Renal cortical epithelial cell (primary cell): ENCODE measurements around the gene SLC25A45. TPM values are rescaled to one million over a fixed set of nuclear protein-coding genes. Genes with fewer than 3 reads are reported as not detected.
"Not testable (repeated sequence)": the region's sequence is repeated elsewhere in the genome, so short reads cannot be mapped to it uniquely, and the experiment has no call there.

Source experiments
- DNase-seq: peaks from one replicate; pipeline ENCODE4 v3.0.0-alpha.2; 2011; ENCODE audit warnings: low read depth
- total RNA-seq: library from RNA; depleted of rRNA; stranded (reverse); fragments of >200 nt; gene quantifications from 2 replicates; pipeline ENCODE4 v1.2.3, GENCODE V29; 2014

Gene SLC25A45
- total RNA-seq, 1 donor from 2014 or later, result 0.65 TPM

DNA sequence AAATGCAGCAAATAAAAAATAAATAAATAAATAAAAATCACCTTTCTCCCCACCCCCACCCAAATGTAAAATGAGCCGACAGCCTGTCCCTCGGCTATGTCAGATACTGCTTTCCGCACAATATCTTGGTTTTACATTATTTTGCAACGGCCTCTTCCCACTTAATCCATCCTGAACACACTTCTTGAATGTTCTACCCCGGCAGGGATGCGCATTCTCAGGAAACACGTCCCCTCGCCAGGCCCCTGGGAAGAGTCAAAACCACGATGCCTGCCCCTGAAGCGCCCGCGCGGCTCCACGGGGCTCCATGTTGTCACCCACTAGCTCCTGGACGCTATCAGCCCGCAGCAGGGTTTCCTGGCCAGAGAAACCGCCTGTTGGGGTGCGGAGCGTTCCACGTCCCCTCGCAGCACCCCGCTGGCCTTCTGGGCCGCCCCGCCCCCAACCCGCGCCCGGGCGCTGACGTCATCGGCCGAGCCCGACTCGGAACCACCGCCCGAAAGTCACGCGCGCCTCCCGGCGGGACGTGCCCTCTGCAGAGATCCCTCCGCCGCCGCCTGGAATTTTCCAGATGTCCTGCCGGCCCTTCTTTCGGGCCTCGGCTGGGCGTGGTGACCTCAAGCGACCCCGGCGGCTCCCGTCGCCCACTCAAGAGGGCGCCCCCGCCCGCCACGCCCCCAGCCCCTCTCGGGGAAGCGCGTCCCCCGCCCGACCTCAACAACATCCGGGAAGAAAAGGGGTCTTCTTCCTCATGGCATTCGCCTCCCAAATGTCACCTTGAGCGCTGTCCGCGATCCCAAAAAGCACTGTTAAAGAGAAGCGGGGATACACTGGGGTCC, 39.6 kb upstream of the SLC25A45 start:
- peak; percentile 81 for DNase-seq

DNA sequence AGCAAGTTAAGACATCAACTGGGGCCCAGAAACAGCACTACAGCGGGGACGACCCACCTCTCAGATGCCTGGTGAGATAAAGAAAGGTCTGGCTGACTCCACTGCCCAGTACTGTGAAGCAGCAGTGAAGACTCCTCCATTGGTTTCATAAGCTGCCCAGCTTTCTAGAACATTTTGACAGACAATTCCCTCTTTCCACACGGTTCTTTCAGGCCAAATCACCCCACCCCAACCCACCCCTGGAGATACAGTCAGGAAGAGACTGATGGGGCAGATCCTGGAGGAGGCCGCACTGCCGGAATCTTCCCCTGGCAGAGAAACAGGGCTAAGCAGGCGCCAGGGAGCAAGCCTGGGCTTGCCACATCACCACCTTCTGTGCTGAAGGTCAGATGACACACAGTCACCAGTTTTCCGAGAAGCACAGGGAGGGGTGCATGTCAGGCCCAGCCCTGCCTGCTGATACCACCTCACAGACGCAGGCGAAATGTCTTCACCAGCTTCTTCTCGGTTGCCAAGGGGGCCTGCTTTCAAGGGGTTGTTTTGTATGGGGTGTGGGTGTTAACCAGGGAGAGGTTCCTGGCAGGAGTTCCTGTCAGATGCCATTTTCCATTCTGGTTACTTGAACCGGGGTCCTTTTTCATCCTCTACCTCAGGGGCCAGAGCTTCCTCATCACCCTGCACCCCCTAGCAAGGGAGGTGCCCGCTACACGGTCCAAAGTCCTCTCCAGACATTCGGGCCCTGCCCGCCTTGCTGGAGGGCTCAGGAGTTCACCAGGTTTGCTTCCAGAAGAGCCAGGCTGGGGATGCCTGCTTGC, 38.7 kb upstream of the SLC25A45 start:
- DNase-seq, result peak; percentile 98

DNA sequence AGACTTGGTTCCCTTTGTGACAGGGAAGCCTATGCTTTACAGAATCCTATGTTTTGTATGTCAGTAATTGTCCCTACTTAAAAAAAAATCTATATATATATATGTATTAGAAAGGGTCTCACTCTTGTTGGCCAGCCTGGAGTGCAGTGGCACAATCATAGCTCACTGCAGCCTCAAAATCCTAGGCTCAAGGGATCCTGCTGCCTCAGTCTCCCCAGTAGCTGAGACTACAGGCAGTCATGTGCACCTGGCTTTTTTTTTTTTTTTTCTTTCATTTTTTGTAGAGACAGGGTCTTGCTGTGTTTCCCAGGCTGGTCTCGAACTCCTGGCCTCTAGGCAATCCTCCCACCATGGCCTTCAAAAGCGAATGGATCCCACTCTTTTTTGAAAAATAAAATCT, 38.1 kb upstream of the SLC25A45 start:
- peak; percentile 1 for DNase-seq

DNA sequence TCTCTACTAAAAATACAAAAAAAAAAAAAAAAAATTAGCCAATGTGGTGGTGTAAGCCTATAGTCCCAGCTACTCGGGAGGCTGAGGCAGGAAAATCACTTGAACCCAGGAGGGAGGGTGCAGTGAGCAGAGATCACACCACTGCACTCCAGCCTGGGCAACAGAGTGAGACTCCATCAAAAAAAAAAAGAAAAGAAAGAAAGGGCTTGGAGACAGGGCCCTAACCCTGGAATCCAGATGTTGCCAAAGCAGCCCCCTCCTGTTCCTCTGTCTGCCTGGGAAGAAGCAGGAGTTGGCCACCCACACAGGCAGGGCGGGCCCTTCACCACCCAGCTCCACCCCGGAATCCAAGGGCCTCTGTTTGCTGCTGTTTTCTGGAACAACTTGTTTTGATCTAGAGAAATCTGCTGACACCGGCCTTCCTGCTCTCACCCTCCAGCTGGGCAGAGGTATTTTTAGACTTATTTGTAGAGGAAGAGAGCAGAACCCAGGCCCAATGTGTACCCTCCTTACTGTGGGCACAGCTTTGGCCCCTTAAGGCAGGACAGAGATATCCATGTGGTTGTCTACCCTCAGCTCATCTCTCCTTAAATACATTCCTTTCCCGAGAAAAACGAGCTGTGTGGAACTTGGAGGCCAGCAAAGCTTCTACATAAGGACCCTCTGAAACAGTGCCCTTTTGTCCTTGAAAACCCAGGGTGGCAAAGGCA, 37.5 kb upstream of the SLC25A45 start:
- DNase-seq, result peak; percentile 96

DNA sequence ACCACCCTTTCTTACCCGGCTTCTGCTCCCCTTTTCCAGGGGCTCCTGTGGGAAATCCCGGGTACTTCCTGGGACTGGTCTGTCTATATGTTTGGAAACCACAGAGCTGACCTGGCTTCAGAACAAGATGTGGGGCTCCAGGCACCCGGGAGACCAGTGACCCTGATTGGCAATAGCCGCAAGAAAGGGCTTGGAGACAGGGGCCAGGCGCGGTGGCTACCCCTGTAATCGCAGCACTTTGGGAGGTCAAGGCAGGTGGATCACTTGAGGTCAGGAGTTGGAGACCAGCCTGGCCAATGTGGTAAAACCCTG, 37.0 kb upstream of the SLC25A45 start:
- no peak for DNase-seq

DNA sequence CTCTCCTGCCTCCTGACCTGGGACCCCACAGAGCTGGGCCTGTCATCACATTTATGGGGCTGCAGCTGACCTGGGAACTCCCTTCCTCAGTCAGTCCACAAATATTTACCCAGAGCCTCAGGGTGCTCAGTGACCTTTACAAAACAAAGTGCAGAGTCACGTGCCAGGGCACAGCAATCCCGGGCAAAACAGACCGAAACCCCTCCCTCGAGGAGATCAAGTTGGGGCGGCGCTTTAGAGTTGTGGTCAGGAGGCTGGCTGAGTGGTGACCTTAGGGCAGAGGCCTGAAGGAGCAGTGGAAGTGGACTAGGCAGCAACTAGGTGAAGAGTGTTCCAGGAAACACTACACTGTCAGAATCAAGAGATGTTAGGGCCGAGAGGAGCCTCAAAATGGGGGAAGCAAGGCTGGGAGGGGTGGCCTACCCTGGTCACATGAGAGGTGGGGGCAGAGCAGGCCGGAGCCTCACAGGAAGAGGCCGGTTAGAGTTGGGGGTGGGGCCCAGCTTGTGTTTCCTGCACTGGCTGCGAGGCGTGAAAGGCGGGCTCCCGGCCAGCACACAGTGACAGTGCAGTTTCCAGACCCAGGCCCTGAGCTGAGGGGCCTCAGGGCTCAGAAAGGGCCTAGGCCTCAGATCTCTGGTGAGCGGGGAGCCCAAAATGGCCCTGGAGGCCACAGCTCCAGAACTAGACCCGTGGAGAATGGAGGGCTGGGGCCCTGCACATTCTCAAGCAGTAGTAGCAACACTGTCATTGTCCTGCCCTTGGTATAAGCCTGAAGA, 36.4 kb upstream of the SLC25A45 start:
- peak; percentile 99 for DNase-seq

DNA sequence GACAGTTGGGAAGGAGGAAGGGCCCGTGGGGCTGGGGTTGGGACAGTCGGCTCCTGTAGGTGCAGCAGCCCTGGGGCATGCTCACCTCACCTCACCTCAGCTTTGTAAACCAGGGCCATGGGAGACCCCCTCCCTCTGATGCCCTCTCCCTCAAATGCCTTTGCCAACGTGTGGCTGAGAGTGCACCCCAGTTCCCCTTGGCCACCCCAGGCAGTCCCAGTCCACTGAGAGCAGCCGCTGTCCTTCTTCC, 35.9 kb upstream of the SLC25A45 start:
- no peak for DNase-seq

GRCh38 chr11:65417702-65418430, 35.4 kb upstream of the SLC25A45 start:
- peak; percentile 40 for DNase-seq

GRCh38 chr11:65416841-65417701, 34.6 kb upstream of the SLC25A45 start:
- DNase-seq, result peak; percentile 30

DNA sequence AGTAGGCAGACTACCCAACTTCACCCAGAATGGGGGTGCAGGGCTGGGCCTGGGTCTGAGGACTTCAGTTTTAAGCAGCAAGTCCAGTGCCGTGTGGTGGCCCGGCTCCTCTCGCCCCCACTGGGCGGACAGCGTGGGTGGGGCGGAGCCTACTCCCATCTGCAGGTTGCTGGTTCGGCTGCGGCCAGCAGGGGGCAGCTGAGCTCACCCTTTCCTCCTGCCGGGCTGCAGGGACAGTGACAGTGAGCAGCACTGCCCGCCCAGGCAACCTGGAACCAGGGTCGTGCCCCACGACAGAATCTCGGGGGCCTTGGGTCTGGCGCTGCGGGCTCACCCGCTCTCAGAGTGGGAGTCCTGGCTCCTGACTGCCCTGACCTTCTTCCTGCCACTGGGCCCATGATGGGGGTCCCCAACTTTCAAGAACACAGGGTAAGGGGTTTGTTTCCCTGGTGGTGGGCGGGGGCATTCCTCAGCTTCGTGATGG, 33.9 kb upstream of the SLC25A45 start:
- peak; percentile 60 for DNase-seq

- DNase-seq, result no peak
Observed at GRCh38 chr11:65415499-65416340, 33.3 kb upstream of the SLC25A45 start.

GRCh38 chr11:65414776-65415498, 32.5 kb upstream of the SLC25A45 start:
- DNase-seq, result no peak

DNA sequence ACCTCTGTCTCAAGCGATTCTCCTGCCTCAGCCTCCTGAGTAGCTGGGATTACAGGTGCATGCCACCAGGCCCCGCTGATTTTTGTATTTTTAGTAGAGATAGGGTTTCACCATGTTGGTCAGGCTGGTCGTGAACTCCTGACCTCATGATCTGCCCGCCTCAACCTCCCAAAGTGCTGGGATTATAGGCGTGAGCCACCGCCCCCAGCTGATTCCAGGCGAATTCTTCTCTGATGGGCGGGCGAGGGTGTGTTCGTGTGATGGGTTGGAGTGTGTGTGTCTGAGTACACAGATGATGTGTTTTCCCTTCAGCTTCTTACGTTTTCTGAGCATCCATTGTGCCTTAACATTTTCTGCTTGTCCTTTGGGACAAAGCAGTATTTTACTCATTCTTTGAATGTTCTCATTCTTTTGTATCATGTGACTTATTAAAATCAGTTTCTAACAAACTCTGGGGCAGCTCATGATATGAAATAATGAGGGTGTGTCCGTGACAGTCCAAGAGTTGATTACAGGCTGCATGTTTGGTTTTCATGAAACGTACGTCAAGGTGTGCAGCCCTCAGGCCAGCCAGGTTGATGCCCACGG, 30.7 kb upstream of the SLC25A45 start:
- not testable (repeated sequence) for DNase-seq

DNA sequence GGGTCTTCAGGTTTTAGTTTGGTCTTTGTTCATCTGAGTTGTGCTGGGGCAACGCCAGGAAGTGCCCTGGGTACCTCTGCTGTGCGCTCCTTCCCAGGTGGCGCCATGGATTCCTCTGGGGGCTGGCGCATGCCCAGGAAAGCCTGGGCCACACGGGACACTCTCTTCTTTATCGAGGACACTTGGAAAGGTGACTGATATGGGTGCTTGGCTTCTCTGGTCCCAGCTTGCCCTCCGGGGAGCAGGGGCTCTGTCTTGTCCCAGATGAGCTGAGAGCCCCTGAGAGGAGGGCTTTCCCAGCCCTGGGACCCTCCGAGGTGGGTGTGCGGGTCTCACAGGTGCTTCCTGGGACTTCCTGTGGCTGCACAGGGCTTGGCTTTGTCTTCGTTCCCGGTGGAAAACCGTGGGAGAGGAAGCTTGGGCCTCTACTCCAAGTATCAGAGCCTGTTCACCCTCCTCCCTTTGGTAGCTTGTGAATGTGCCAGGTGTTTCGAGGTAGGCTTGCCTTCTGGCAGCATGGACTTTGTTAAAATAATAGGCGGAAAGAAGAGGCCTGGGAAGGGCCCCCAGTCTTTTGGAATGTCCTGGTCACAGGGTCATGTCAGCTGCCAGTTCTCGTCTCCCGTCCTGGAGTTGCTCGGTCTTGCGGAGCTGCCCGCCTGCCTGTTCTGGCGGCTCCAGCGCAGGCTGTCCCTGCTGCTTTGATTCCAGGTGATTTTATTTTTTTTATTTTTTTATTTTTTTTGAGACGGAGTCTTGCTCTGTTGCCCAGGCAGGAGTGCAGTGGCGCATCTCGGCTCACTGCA, 30.0 kb upstream of the SLC25A45 start:
- no peak for DNase-seq

- no peak for DNase-seq
Observed at GRCh38 chr11:65411681-65412070, 29.2 kb upstream of the SLC25A45 start.

DNA sequence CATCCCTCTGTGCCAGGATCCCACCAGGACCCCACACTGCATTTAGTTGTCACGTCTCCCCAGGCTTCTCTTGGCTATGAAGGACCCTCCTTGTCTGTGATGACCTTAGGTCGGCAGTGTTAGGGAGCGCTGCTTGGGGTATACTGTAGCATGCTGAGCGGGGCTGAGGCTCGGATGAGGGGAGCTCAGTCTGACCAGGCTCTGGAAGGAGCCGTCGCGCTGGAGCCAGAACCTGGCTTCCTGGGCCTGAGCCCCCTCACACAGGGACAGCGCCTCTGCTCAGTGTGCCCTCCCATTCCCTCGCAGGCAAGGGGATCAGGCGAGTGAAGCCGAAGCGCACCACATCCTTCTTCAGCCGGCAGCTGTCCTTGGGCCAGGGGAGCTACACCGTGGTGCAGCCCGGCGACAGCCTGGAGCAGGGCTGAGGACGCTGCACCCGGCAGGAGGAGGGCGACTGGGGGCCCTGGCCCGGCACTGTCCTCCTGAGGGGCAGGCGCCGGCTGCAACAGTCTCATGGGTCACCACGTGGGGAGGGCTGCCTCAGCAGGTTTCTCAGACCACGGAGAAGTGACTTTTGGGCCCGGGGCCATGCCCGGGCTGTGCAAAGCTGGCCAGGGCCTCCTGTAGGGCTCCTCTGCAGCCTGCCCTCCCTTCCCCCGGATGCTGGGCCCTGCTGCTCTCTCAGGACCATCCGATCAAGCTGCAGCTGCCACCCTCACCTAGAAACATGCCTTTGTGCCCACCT, 28.7 kb upstream of the SLC25A45 start:
- DNase-seq, result no peak
